Esophagus muscularis mucosa (tissue), 3 donors: ENCODE results near the gene STX18.

Experiments used
- CTCF ChIP-seq, 3 experiments: fragments of 200-600 bp in 2 of 3; fragments of 450-650 bp in 1 of 3; sonication (generic) in 2 of 3; IDR thresholded peaks; one replicate each; pipeline ENCODE4 v1.5.1; 2017 to 2019; ENCODE audit warnings: antibody characterized with exemption in 3 of 3, mild to moderate bottlenecking in 2 of 3, moderate library complexity in 1 of 3
- POLR2A ChIP-seq: fragments of 450-650 bp; IDR thresholded peaks from one replicate; pipeline ENCODE4 v1.6.1; 2017; ENCODE audit warnings: antibody characterized with exemption, moderate library complexity, mild to moderate bottlenecking, low read depth
- POLR2AphosphoS5 ChIP-seq, 2 donors: sonication (generic); formaldehyde crosslinking; IDR thresholded peaks; one replicate each; pipeline ENCODE4 v1.6.1; 2017; ENCODE audit warnings: antibody characterized with exemption in 2 of 2

- no peak for TF ChIP-seq CTCF (IDR thresholded peaks at IDR 0.05)
- no peak for TF ChIP-seq POLR2A
- TF ChIP-seq POLR2AphosphoS5 (IDR thresholded peaks at IDR 0.05), result no peak
Observed at GRCh38 chr4:4554234-4554633, 12.4 kb upstream of the STX18 start.
